GM12878 (cell line): ENCODE measurements around the gene SLC25A41. TPM values are rescaled to one million over a fixed set of nuclear protein-coding genes. Genes with fewer than 3 reads are reported as not detected.

Source experiments
- CBX3 ChIP-seq: fragments of 200-600 bp; sonication (generic); IDR thresholded peaks from 2 replicates; pipeline ENCODE4 v1.6.1; 2016; ENCODE audit warnings: low read depth, borderline replicate concordance
- CREB1 ChIP-seq: IDR thresholded peaks from 2 replicates; pipeline ENCODE4 v1.6.1; 2012; ENCODE audit warnings: low read depth, mild to moderate bottlenecking, inconsistent platforms
- E4F1 ChIP-seq: fragments of 450-650 bp; IDR thresholded peaks from 2 replicates; pipeline ENCODE4 v1.6.1; 2018; ENCODE audit warnings: borderline replicate concordance, mild to moderate bottlenecking; ENCODE audit not compliant: partially characterized antibody
- EGR1 ChIP-seq, 2 experiments: IDR thresholded peaks; 1 replicate in 1 of 2; 2 replicates in 1 of 2; pipeline ENCODE4 v1.6.1; 2011 to 2012; ENCODE audit warnings: low read depth in 2 of 2, low read length in 2 of 2, borderline replicate concordance in 1 of 2, mild to moderate bottlenecking in 1 of 2, moderate library complexity in 1 of 2
- EP300 ChIP-seq, 2 experiments: fragments of 150-350 bp in 1 of 2; IDR thresholded peaks; 2 replicates each; pipeline ENCODE4 v1.6.1; 2011 to 2012; ENCODE audit warnings: low read depth in 2 of 2, low read length in 2 of 2, borderline replicate concordance in 1 of 2, improper control_type of control experiment in 1 of 2, inconsistent platforms in 1 of 2; ENCODE audit not compliant: control insufficient read depth in 1 of 2
- HSF1 ChIP-seq: fragments of 150-350 bp; IDR thresholded peaks from 2 replicates; pipeline ENCODE4 v1.6.1; 2014; ENCODE audit warnings: mild to moderate bottlenecking, low read depth, low read length
- LARP7 ChIP-seq: fragments of 450-650 bp; IDR thresholded peaks from 2 replicates; pipeline ENCODE4 v1.6.1; 2017; ENCODE audit warnings: mild to moderate bottlenecking
- MYC ChIP-seq: IDR thresholded peaks from 2 replicates; pipeline ENCODE4 v1.6.1; 2011; ENCODE audit warnings: mild to moderate bottlenecking, low read length, moderate library complexity, inconsistent platforms; ENCODE audit not compliant: insufficient read depth, insufficient replicate concordance, insufficient read length, severe bottlenecking
- SUPT20H ChIP-seq: IDR thresholded peaks from 2 replicates; pipeline ENCODE4 v1.6.1; 2011; ENCODE audit warnings: low read depth, mild to moderate bottlenecking, low read length, moderate library complexity, borderline replicate concordance; ENCODE audit not compliant: control insufficient read depth
- SUZ12 ChIP-seq: fragments of 200-600 bp; sonication (generic); IDR thresholded peaks from one replicate; pipeline ENCODE4 v1.6.1; 2018; ENCODE audit warnings: antibody characterized with exemption, mild to moderate bottlenecking; ENCODE audit not compliant: unreplicated experiment
- ZNF622 ChIP-seq: fragments of 450-650 bp; IDR thresholded peaks from 2 replicates; pipeline ENCODE4 v1.6.1; 2017; ENCODE audit warnings: mild to moderate bottlenecking, inconsistent platforms
- ZSCAN29 ChIP-seq: fragments of 450-650 bp; IDR thresholded peaks from 2 replicates; pipeline ENCODE4 v1.6.1; 2017; ENCODE audit warnings: mild to moderate bottlenecking, moderate library complexity
- polyA plus RNA-seq, 11 experiments: library from polyadenylated mRNA; depleted of rRNA in 4 of 11; unstranded in 6 of 11; stranded (reverse) in 5 of 11; fragments of >200 nt; fragmentation: Nextera tagmentation in 4 of 11; fragmentation: Illumina TruSeq in 1 of 11; extraction: Ambion mirVana in 4 of 11; extraction: Trizol in 1 of 11; gene quantifications; 1 replicate in 1 of 11; 2 replicates in 10 of 11; pipeline versions ENCODE4 v1.2.1 to v1.2.3, GENCODE V29; 2011 to 2016; ENCODE audit warnings: inconsistent platforms in 2 of 11, missing spikeins in 2 of 11, low read depth in 1 of 11
- total RNA-seq, 4 experiments: library from RNA; depleted of rRNA in 3 of 4; stranded (reverse); fragments of >200 nt in 3 of 4; fragmentation: Illumina TruSeq in 1 of 4; extraction: Trizol in 1 of 4; gene quantifications; 2 replicates each; pipeline versions ENCODE4 v1.2.1 to v1.2.3, GENCODE V29; 2013 to 2021
- TF ChIP-seq, protein P1 (sequence below): IDR thresholded peaks from 2 replicates; pipeline ENCODE4 v1.6.1; 2012; ENCODE audit warnings: mild to moderate bottlenecking, low read depth, low read length
- TF ChIP-seq, protein P2 (sequence below): fragments of 450-650 bp; IDR thresholded peaks from 2 replicates; pipeline ENCODE4 v1.6.1; 2016; ENCODE audit warnings: mild to moderate bottlenecking, moderate library complexity, borderline replicate concordance

The SLC25A41 gene
- total and polyA plus RNA-seq, 10 of the 15 experiments (the other 5 are each of a cell fraction or from before 2014, with no cell fraction given), result 0.23 to 1.2 (median 0.43) TPM; not detected in 2

DNA sequence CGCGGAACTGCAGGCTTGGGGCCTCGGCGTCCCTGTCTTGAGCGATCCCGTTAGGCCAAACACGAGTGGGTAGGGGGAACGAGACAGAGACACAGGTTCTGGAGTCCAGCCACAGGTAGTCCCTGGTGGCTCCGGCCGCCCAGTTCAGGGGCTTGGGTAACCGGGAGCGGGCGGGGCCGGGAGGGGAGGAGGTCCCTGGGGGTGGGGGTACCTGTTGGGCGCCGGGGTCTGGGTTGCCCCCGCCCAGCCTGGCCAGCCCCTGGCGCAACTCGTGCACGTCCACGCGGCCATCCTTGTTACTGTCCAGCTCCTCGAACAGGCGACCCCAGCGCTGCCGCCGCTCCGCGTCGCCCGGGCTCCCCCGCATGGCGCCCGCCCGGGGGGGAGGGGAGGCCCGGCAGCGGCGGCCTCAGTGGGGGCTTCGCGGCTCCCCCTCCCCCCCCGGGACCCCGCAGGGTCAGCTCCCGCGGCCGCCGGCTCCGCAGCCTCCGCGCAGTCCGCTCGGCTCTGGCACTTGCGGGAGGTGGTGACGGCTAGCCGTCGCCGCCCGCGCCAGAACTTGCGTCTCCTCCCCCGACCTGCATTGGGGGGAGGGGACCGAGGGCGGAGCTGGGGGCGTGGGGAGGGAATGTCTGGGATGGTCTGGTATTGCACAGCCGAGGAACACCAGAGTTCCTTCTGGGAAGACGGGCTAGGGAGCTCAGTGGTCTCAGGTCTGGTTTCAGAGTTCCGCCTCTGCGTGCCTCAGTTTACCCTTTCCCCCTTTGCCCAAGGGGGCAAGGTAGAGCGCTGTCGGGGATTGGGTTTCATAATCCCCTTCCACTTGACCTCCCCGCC lies 25.9 kb upstream of the SLC25A41 start, which contains the start of gene SLC25A23 (continued):
- TF ChIP-seq, protein P1, sequence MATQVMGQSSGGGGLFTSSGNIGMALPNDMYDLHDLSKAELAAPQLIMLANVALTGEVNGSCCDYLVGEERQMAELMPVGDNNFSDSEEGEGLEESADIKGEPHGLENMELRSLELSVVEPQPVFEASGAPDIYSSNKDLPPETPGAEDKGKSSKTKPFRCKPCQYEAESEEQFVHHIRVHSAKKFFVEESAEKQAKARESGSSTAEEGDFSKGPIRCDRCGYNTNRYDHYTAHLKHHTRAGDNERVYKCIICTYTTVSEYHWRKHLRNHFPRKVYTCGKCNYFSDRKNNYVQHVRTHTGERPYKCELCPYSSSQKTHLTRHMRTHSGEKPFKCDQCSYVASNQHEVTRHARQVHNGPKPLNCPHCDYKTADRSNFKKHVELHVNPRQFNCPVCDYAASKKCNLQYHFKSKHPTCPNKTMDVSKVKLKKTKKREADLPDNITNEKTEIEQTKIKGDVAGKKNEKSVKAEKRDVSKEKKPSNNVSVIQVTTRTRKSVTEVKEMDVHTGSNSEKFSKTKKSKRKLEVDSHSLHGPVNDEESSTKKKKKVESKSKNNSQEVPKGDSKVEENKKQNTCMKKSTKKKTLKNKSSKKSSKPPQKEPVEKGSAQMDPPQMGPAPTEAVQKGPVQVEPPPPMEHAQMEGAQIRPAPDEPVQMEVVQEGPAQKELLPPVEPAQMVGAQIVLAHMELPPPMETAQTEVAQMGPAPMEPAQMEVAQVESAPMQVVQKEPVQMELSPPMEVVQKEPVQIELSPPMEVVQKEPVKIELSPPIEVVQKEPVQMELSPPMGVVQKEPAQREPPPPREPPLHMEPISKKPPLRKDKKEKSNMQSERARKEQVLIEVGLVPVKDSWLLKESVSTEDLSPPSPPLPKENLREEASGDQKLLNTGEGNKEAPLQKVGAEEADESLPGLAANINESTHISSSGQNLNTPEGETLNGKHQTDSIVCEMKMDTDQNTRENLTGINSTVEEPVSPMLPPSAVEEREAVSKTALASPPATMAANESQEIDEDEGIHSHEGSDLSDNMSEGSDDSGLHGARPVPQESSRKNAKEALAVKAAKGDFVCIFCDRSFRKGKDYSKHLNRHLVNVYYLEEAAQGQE, result no peak
- no peak for TF ChIP-seq SUZ12
- TF ChIP-seq EP300 (IDR thresholded peaks at IDR 0.05; ENCODE audit: borderline replicate concordance in 1 of 2, control insufficient read depth in 1 of 2, low read depth in 2 of 2, low read length in 2 of 2), result 0 out of 4 replicates have a peak, but pooled peaks of 1 of the 2 experiments have one; percentile 13
- TF ChIP-seq ZNF622, result no peak
- TF ChIP-seq EGR1 (IDR thresholded peaks at IDR 0.05; ENCODE audit: borderline replicate concordance in 1 of 2, low read depth in 2 of 2, low read length in 2 of 2), result peak in 1 of 2 experiments; percentile 72; a peak in 1 of 3 replicates
- TF ChIP-seq ZSCAN29, result no peak
- TF ChIP-seq LARP7, result no peak; the same call in 1 of the 2 replicates
- TF ChIP-seq, protein P2, sequence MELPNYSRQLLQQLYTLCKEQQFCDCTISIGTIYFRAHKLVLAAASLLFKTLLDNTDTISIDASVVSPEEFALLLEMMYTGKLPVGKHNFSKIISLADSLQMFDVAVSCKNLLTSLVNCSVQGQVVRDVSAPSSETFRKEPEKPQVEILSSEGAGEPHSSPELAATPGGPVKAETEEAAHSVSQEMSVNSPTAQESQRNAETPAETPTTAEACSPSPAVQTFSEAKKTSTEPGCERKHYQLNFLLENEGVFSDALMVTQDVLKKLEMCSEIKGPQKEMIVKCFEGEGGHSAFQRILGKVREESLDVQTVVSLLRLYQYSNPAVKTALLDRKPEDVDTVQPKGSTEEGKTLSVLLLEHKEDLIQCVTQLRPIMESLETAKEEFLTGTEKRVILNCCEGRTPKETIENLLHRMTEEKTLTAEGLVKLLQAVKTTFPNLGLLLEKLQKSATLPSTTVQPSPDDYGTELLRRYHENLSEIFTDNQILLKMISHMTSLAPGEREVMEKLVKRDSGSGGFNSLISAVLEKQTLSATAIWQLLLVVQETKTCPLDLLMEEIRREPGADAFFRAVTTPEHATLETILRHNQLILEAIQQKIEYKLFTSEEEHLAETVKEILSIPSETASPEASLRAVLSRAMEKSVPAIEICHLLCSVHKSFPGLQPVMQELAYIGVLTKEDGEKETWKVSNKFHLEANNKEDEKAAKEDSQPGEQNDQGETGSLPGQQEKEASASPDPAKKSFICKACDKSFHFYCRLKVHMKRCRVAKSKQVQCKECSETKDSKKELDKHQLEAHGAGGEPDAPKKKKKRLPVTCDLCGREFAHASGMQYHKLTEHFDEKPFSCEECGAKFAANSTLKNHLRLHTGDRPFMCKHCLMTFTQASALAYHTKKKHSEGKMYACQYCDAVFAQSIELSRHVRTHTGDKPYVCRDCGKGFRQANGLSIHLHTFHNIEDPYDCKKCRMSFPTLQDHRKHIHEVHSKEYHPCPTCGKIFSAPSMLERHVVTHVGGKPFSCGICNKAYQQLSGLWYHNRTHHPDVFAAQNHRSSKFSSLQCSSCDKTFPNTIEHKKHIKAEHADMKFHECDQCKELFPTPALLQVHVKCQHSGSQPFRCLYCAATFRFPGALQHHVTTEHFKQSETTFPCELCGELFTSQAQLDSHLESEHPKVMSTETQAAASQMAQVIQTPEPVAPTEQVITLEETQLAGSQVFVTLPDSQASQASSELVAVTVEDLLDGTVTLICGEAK, result no peak
- TF ChIP-seq CREB1, result no peak
- TF ChIP-seq SUPT20H, result no peak
- TF ChIP-seq MYC, result no peak
- no peak for TF ChIP-seq CBX3
- no peak for TF ChIP-seq HSF1
- no peak for TF ChIP-seq E4F1
